D341Med (cell line): ENCODE data around the gene CGREF1.
"Not testable (repeated sequence)": the region's sequence is repeated elsewhere in the genome, so short reads cannot be mapped to it uniquely, and the experiment has no call there.

ENCODE experiments used
- DNase-seq: peaks from one replicate; pipeline ENCODE4 v3.0.0; 2012; ENCODE audit warnings: low spot score

CGREF1 gene

DNA sequence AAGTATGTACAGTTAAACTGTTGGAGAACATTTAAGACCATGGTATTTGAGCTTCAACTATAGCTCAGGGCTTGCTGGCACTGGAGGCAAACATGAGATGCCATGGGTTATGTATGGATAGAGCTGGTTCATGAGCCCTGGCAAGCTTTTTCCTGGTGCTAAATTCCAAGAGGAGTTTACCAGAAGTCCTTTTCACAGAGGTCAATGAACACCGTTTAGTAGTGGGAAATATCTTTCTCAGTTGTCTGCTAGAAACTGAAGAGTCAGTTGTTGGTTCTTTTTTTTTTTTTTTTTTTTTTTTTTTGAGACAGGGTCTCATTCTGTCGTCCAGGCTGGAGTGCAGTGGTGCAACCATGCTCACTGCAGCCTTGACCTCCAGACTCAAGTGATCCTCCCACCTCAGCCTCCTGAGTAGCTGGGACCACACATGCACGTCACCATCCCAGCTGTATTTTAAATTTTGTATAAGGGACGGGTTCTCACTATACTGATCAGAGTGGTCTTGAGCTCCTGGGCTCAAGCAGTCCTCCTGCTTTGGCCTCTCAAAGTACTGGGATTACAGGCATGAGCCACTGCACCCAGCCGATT, 31.0 kb downstream of the CGREF1 start:
- DNase-seq, result no peak

DNA sequence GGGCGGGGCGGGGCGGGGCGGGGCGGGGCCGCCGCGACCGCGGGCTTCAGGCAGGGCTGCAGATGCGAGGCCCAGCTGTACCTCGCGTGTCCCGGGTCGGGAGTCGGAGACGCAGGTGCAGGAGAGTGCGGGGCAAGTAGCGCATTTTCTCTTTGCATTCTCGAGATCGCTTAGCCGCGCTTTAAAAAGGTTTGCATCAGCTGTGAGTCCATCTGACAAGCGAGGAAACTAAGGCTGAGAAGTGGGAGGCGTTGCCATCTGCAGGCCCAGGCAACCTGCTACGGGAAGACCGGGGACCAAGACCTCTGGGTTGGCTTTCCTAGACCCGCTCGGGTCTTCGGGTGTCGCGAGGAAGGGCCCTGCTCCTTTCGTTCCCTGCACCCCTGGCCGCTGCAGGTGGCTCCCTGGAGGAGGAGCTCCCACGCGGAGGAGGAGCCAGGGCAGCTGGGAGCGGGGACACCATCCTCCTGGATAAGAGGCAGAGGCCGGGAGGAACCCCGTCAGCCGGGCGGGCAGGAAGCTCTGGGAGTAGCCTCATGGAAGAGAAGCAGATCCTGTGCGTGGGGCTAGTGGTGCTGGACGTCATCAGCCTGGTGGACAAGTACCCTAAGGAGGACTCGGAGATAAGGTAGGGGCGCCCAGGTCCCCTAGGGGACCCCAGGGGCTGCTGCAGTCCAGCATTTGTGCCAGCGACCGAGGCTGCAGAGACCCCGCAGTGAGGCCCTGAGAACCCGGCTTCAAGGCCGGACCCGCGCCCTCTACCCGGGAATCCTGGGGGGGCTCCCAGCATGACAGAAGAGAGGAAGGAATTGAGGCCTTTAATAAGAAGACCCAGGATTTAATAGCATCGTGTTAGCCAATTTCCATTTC, 32.0 kb downstream of the CGREF1 start, which contains the start of gene KHK:
Gene KHK, plus strand, starts transcription at position 49 of the 870 bp plus-strand sequence. Its CDS starts 488 bp downstream, at position 537.
- DNase-seq, result peak; percentile 66

DNA sequence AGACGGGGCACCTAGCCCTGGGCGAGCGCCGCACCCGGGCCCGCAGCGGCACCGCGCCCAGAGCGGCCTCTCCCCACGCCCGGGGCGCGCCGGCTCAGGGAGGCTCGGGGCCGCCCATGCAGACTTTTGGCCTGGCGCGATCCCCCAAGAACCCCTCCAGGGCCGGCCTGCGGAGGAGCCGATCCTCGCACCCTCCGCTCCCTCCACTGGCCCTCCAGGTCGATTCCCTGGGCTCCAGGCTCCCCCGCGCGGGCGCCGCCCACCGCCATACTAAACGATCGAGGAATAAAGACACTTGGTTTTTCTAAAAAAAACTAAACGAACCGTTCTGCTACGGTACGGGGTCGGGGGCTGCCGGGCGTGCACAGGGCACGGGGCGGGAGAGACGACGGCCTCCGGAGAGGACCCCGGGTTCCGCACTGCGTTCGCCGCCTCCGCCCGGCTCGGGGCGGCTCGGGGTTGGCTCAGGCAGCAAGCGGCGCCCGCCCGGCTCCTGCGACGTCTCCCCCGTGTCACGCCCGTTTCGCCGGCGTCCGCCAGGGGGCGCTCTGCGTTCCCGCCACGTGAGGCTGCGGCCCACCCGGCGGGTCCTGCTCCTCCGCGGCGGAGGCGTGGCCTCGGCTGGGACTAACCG, 32.7 kb downstream of the CGREF1 start:
- DNase-seq, result peak; percentile 98

- no peak for DNase-seq
These were observed 33.2 kb downstream of the CGREF1 start for GRCh38 chr2:27085673-27086089.

- no peak for DNase-seq
These were observed 33.8 kb downstream of the CGREF1 start for GRCh38 chr2:27085062-27085672.

GRCh38 chr2:27084297-27085061, 34.4 kb downstream of the CGREF1 start:
- DNase-seq, result no peak

GRCh38 chr2:27083410-27084296, 35.3 kb downstream of the CGREF1 start:
- DNase-seq, result no peak

DNA sequence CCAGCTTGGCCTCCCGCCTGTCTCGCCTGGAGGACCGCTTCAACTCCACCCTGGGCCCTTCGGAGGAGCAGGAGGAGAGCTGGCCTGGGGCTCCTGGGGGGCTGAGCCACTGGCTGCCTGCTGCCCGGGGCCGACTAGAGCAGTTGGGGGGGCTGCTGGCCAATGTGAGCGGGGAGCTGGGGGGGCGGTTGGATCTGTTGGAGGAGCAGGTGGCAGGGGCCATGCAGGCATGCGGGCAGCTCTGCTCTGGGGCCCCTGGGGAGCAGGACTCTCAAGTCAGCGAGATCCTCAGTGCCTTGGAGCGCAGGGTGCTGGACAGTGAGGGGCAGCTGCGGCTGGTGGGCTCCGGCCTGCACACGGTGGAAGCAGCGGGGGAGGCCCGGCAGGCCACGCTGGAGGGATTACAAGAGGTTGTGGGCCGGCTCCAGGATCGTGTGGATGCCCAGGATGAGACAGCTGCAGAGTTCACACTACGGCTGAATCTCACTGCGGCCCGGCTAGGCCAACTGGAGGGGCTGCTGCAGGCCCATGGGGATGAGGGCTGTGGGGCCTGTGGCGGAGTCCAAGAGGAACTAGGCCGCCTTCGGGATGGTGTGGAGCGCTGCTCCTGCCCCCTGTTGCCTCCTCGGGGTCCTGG, 36.0 kb downstream of the CGREF1 start:
- DNase-seq, result no peak

DNA sequence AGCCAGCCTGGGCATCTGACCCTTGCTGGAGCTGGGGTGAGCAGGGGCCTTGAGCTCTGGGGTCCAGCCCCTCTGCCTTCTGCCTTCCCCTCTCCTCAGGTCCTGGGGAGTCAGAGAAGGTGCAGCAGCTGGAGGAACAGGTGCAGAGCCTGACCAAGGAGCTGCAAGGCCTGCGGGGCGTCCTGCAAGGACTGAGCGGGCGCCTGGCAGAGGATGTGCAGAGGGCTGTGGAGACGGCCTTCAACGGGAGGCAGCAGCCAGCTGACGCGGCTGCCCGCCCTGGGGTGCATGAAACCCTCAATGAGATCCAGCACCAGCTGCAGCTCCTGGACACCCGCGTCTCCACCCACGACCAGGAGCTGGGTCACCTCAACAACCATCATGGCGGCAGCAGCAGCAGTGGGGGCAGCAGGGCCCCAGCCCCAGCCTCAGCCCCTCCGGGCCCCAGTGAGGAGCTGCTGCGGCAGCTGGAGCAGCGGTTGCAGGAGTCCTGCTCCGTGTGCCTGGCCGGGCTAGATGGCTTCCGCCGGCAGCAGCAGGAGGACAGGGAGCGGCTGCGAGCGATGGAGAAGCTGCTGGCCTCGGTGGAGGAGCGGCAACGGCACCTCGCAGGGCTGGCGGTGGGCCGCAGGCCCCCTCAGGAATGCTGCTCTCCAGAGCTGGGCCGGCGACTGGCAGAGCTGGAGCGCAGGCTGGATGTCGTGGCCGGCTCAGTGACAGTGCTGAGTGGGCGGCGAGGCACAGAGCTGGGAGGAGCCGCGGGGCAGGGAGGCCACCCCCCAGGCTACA, 36.8 kb downstream of the CGREF1 start:
- DNase-seq, result no peak

- no peak for DNase-seq
These were observed 38.4 kb downstream of the CGREF1 start for GRCh38 chr2:27080603-27080936.

DNA sequence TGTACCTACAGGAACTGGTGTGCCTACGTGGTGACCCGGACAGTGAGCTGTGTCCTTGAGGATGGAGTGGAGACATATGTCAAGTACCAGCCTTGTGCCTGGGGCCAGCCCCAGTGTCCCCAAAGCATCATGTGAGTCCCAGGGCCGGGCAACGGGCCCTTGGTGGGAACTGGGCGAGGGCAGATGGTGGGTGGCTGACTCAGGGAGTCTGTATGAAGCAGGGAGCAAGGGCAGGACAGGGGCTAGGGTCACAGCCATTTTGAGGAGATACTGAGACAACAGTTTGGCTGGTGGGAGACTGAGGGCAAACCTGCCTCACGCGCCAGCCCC, 38.8 kb downstream of the CGREF1 start:
- no peak for DNase-seq

- no peak for DNase-seq
These were observed 39.4 kb downstream of the CGREF1 start for GRCh38 chr2:27079233-27080139.

DNA sequence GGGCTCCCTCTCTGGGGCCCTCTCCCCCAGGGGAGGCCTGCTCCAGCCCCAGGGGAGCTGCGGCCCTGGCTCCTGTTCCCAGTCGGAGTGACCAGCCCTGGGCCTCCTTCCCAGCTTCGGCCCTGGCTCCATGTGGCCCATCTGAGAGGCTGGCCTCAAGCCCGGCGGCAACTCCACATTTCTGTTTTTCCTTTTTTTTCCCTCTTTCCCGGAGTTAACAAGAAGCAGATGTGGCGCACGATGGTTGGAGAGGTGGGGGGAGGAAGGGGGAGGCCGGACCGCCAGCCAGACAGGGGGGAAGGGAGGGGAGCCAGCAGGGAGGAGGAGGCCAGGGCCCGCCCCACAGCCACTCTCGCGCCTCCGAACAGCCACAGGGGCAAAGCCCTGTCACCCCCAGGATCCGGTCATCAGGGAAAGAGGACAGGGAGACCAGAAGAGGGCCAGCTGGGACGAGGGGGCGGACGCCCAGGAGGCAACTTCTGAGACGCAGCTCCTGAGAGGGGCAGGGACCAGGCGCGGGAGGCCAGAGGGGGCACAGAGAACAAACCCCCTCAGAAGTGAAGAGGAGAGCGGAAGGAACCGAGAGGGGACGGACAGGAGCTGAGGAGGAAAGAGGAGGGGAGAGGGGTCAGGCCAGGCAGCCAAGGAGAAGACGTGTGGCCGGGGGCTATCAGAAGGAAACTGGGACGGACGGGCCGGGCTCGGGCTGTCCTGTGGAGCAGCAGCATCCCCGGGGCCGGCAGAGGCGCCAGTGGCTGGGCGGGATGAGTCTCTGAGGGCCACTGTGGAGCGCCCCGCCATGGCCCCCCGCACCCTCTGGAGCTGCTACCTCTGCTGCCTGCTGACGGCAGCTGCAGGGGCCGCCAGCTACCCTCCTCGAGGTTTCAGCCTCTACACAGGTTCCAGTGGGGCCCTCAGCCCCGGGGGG, 40.4 kb downstream of the CGREF1 start, which contains the start of gene EMILIN1:
Gene EMILIN1, plus strand, starts transcription at position 349 of the 928 bp plus-strand sequence. Its CDS starts 451 bp downstream, at position 800.
- no peak for DNase-seq

- DNase-seq, result no peak
These were observed 41.7 kb downstream of the CGREF1 start for GRCh38 chr2:27077231-27077630.

- no peak for DNase-seq
These were observed 42.6 kb downstream of the CGREF1 start for GRCh38 chr2:27076323-27076722.

- not testable (repeated sequence) for DNase-seq
These were observed 43.4 kb downstream of the CGREF1 start for GRCh38 chr2:27075566-27075871.

DNA sequence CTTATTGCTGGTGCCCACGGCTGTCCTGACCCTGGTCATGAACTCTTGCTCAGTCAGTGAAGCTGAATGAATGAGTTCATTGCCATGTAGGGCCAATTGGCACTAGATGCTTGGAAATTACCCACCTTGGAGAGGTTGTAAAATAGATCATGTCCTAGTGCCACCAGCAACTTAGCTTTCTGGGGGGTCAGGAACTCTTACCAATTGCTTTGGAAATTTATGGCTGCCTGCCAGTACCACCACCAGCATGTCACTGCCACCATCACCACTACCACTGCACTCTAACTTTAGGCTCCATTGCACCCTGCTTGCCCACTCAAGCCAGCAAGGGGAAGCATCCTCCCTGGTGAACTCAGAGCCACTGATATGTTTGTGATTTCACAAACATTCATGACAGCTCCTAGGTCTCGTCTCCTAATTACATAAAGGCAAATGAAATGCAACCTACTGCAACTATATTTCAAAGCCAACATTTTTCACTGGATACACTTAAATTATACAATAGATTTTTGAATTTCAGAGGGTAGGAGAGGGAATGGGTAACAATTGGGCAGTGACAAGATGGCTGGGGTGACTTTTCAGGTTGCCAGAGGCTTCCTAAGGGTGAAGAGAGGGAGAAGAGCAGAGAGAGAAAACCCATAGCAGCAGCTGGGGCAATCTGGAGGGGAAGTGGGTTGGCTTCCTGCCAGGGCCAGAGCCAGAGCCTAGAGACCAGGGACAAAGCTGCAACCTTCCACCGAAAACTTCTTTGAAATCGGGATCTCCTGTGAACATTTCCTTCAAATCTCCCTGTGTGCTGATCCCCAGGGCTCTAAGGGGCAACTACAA, 44.0 kb downstream of the CGREF1 start:
- DNase-seq, result no peak
